ENCODE data around the gene MBD1. TPM values are rescaled to one million over a fixed set of nuclear protein-coding genes. Genes with fewer than 3 reads are reported as not detected.
"Not testable (repeated sequence)": the region's sequence is repeated elsewhere in the genome, so short reads cannot be mapped to it uniquely, and the experiment has no call there.

The MBD1 gene
- total RNA-seq, 4 donors from 2014 or later, result 113 to 140 (median 122) TPM

DNA sequence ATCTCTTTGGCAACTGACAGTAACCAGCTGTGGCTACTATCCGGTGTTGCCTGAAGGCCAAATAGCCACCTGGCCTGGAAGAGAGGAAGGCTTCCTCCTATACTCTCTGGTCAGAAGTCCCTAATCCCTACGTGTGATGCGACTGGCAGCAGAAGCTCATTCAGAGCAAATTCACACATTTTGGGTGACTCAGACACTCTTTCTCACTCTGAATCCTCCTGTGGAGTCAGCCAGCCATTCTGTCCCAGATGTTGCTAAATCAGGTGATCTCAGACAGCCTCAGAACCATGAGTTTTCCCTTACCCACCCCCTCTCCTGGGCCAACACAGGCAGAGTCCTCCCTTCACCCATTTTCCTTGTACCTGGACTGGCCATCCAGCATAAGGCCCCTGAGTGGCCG, 49.7 kb downstream of the MBD1 start:
- DNase-seq (ENCODE audit: low spot score in 2 of 2), result no peak
- 69 to 80% methylated on average over 4 of the region's 4 CpGs for WGBS, 2 donors
- no peak overlapping the region for H3K4me3 ChIP-seq (ENCODE audit: low read depth, poor library complexity, severe bottlenecking)
- intact Hi-C loops (cut with DNase I; ENCODE audit: low total_unique reads), result no loop called here
- TF ChIP-seq, protein P1, sequence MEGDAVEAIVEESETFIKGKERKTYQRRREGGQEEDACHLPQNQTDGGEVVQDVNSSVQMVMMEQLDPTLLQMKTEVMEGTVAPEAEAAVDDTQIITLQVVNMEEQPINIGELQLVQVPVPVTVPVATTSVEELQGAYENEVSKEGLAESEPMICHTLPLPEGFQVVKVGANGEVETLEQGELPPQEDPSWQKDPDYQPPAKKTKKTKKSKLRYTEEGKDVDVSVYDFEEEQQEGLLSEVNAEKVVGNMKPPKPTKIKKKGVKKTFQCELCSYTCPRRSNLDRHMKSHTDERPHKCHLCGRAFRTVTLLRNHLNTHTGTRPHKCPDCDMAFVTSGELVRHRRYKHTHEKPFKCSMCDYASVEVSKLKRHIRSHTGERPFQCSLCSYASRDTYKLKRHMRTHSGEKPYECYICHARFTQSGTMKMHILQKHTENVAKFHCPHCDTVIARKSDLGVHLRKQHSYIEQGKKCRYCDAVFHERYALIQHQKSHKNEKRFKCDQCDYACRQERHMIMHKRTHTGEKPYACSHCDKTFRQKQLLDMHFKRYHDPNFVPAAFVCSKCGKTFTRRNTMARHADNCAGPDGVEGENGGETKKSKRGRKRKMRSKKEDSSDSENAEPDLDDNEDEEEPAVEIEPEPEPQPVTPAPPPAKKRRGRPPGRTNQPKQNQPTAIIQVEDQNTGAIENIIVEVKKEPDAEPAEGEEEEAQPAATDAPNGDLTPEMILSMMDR (IDR thresholded peaks at IDR 0.05), result no peak
- no peak for TF ChIP-seq POLR2A (IDR thresholded peaks at IDR 0.05)

DNA sequence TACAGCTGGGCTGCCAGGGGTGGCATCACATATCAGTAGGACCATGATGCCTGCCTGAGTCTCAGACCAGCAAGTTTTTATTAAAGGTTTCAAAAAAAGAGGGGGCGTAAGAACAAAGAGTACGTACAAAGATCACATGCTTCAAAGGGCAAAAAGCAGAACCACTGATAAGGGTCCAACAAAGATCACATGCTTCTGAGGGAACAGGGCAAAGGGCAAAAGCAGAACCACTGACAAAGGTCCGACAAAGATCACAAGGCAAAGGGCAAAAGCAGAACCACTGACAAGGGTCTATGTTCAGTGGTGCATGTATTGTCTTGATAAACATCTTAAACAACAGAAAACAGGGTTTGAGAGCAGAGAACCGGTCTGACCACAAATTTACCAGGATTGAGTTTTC, 61.1 kb downstream of the MBD1 start:
- intact Hi-C loops (cut with DNase I; ENCODE audit: low total_unique reads); DNase-seq (ENCODE audit: low spot score in 2 of 2); H3K4me3 ChIP-seq (ENCODE audit: low read depth, poor library complexity, severe bottlenecking): not testable (repeated sequence)
- WGBS, 2 donors, result 71 to 88% methylated on average over 4 of the region's 4 CpGs

Other genes starting within 250 kb of the MBD1 start
- 10 to 100 TPM; 53.1 to 74.8 (median 55.2) TPM for gene MYO5B, start 86.4 kb downstream of the MBD1 start, total RNA-seq
- under 1 TPM in 3 of 4 donors, not detected in 1; 0.23 to 0.37 (median 0.34) TPM for gene CFAP53, start 15.0 kb downstream of the MBD1 start, total RNA-seq
- gene CXXC1, start 6.2 kb upstream of the MBD1 start, total RNA-seq, result 100 to 1,000 TPM in 2 of 4 donors, 10 to 100 TPM in 2; 67.3 to 173 (median 106) TPM
- gene SKA1, start 93.5 kb upstream of the MBD1 start, total RNA-seq, result under 1 TPM; 0.07 to 0.68 (median 0.27) TPM

Measured in lower leg skin (tissue), 4 donors.